HCT116 (cell line): Measurements from ENCODE around the gene C1orf105. TPM values are rescaled to one million over a fixed set of nuclear protein-coding genes. Genes with fewer than 3 reads are reported as not detected.

Experiments
- ATAC-seq: fragments of 200-7000 bp; cut with Tn5 transposase; 2 replicates; pipeline ENCODE4 v1.9.1; 2020; ENCODE audit warnings: mild to moderate bottlenecking, moderate library complexity
- BruUV-seq: library from RNA; stranded (reverse); fragments of 400-500 nt; replicated peaks from 2 replicates; lab custom pipeline; 2021; lab: Mats Ljungman, UMichigan
- CTCF ChIA-PET: fragments of 300-600 bp; sonication (Branson Sonifier 250); formaldehyde crosslinking; loops from one replicate; lab custom pipeline; 2021; ENCODE audit warnings: antibody characterized with exemption; lab: Charles Lee
- POLR2A ChIA-PET: fragments of 300-600, 350-600 bp; sonication (Branson Sonifier 250); formaldehyde crosslinking; loops from one replicate; lab custom pipeline; 2021; ENCODE audit warnings: antibody characterized with exemption; lab: Charles Lee
- RAD21 ChIA-PET, 2 experiments: fragments of 300-600 bp; sonication (Branson Sonifier 250); formaldehyde crosslinking; loops; one replicate each; lab custom pipeline; 2023; ENCODE audit warnings: low total read pairs in 2 of 2; ENCODE audit not compliant: uncharacterized antibody in 2 of 2, unreplicated experiment in 2 of 2, low non-redundant PET in 1 of 2; lab: Charles Lee
- DNase-seq: peaks from one replicate; pipeline ENCODE4 v3.0.0-alpha.2; 2010; ENCODE audit warnings: low read depth, low spot score
- H2AFZ ChIP-seq: fragments of 200-600 bp; shearing (Covaris generic), sonication (generic); 2 replicates; pipeline ENCODE4 v1.6.1; 2017; ENCODE audit warnings: low read depth, mixed run types, mixed read lengths, antibody characterized with exemption, low read length; ENCODE audit not compliant: poor library complexity, severe bottlenecking
- H3K27ac ChIP-seq: 2 replicates; pipeline ENCODE4 v1.5.1; 2012; ENCODE audit warnings: low read depth, low read length
- H3K27me3 ChIP-seq: fragments of 200-600 bp; sonication (generic); 2 replicates; pipeline ENCODE4 v1.6.1; 2016; ENCODE audit warnings: mixed run types, low read length, mixed read lengths; ENCODE audit not compliant: insufficient read depth
- H3K36me3 ChIP-seq, 2 experiments: fragments of 200-500 bp in 1 of 2; fragments of 200-600 bp in 1 of 2; sonication (Bioruptor generic) in 1 of 2; sonication (generic) in 1 of 2; 2 replicates each; pipeline versions ENCODE4 v1.5.1 to v1.6.1; 2014 to 2016; ENCODE audit warnings: low read length in 2 of 2, inconsistent platforms in 1 of 2, mixed read lengths in 1 of 2, mixed run types in 1 of 2; ENCODE audit not compliant: insufficient read depth in 2 of 2, control insufficient read depth in 1 of 2
- H3K4me1 ChIP-seq, 2 experiments: fragments of 200-600 bp in 1 of 2; sonication (generic) in 1 of 2; 2 replicates each; pipeline versions ENCODE4 v1.5.1 to v1.6.1; 2012 to 2017; ENCODE audit warnings: low read length in 2 of 2, inconsistent platforms in 1 of 2, mild to moderate bottlenecking in 1 of 2, mixed read lengths in 1 of 2, mixed run types in 1 of 2, moderate library complexity in 1 of 2; ENCODE audit not compliant: insufficient read depth in 2 of 2, control insufficient read depth in 1 of 2
- H3K4me2 ChIP-seq: fragments of 200-600 bp; sonication (generic); 2 replicates; pipeline ENCODE4 v1.6.1; 2017; ENCODE audit warnings: mixed run types, low read length, mixed read lengths
- H3K4me3 ChIP-seq, 2 experiments: fragments of 200-600 bp in 1 of 2; sonication (generic) in 1 of 2; replicated peaks in 1 of 2; 2 replicates each; pipeline ENCODE4 v1.5.1; 2011 to 2016; ENCODE audit warnings: low read length in 2 of 2, control low read depth in 1 of 2, low read depth in 1 of 2, mild to moderate bottlenecking in 1 of 2, mixed read lengths in 1 of 2, mixed run types in 1 of 2
- H3K79me2 ChIP-seq: fragments of 200-600 bp; sonication (generic); 2 replicates; pipeline ENCODE4 v1.6.1; 2017; ENCODE audit warnings: mild to moderate bottlenecking, mixed run types, low read length, moderate library complexity, mixed read lengths; ENCODE audit not compliant: insufficient read depth
- H3K9ac ChIP-seq: fragments of 200-600 bp; sonication (generic); 2 replicates; pipeline ENCODE4 v1.6.1; 2016; ENCODE audit warnings: low read length, mixed read lengths
- H3K9me2 ChIP-seq: fragments of 200-600 bp; sonication (generic), shearing (Covaris generic); 2 replicates; pipeline ENCODE4 v1.6.1; 2017; ENCODE audit warnings: mixed run types, mild to moderate bottlenecking, moderate library complexity; ENCODE audit not compliant: insufficient read depth
- H3K9me3 ChIP-seq, 2 experiments: fragments of 200-500 bp in 1 of 2; fragments of 200-600 bp in 1 of 2; sonication (Bioruptor generic) in 1 of 2; sonication (generic) in 1 of 2; 2 replicates each; pipeline ENCODE4 v1.6.1; 2014 to 2017; ENCODE audit warnings: low read length in 2 of 2, mixed read lengths in 2 of 2, inconsistent platforms in 1 of 2, low read depth in 1 of 2, mild to moderate bottlenecking in 1 of 2, mixed run types in 1 of 2, moderate library complexity in 1 of 2; ENCODE audit not compliant: control insufficient read depth in 1 of 2, insufficient read depth in 1 of 2
- H4K20me1 ChIP-seq: fragments of 200-600 bp; sonication (generic), shearing (Covaris generic); 2 replicates; pipeline ENCODE4 v1.6.1; 2017; ENCODE audit warnings: mixed run types, mild to moderate bottlenecking, moderate library complexity; ENCODE audit not compliant: insufficient read depth
- CEBPB ChIP-seq: IDR thresholded peaks from 2 replicates; pipeline ENCODE4 v1.6.1; 2012; ENCODE audit warnings: low read depth
- CTCF ChIP-seq, 3 experiments: fragments of 200-600 bp in 1 of 3; sonication (generic) in 1 of 3; IDR thresholded peaks in 2 of 3; conservative IDR thresholded peaks in 1 of 3; 2 replicates each; pipeline ENCODE4 v1.5.1; 2012 to 2017; ENCODE audit warnings: low read depth in 2 of 3, low read length in 2 of 3, antibody characterized with exemption in 1 of 3, borderline replicate concordance in 1 of 3, control low read depth in 1 of 3, mild to moderate bottlenecking in 1 of 3, mixed read lengths in 1 of 3, mixed run types in 1 of 3, moderate library complexity in 1 of 3; ENCODE audit not compliant: insufficient read depth in 1 of 3
- EGR1 ChIP-seq: IDR thresholded peaks from 2 replicates; pipeline ENCODE4 v1.6.1; 2012; ENCODE audit warnings: low read depth
- FOSL1 ChIP-seq: IDR thresholded peaks from 2 replicates; pipeline ENCODE4 v1.6.1; 2012; ENCODE audit warnings: low read depth
- MAX ChIP-seq: IDR thresholded peaks from 2 replicates; pipeline ENCODE4 v1.6.1; 2012
- POLR2A ChIP-seq: IDR thresholded peaks from 2 replicates; pipeline ENCODE4 v1.7.0; 2011; ENCODE audit warnings: borderline replicate concordance; ENCODE audit not compliant: insufficient read depth, insufficient read length; ENCODE audit errors: extremely low read depth
- REST ChIP-seq: IDR thresholded peaks from 2 replicates; pipeline ENCODE4 v1.6.1; 2012; ENCODE audit warnings: low read depth
- YY1 ChIP-seq: IDR thresholded peaks from 2 replicates; pipeline ENCODE4 v1.6.1; 2011; ENCODE audit warnings: low read length, low read depth, moderate library complexity, mild to moderate bottlenecking; ENCODE audit not compliant: insufficient replicate concordance; ENCODE audit errors: extremely low read depth
- ZBTB33 ChIP-seq: IDR thresholded peaks from 2 replicates; pipeline ENCODE4 v1.6.1; 2011; ENCODE audit warnings: mild to moderate bottlenecking, low read length, moderate library complexity; ENCODE audit not compliant: insufficient replicate concordance; ENCODE audit errors: extremely low read depth
- ZFX ChIP-seq: fragments of 450-650 bp; IDR thresholded peaks from 2 replicates; pipeline ENCODE4 v1.6.1; 2017
- ZNF274 ChIP-seq: fragments of 200-500 bp; sonication (Bioruptor generic); IDR thresholded peaks from 2 replicates; pipeline ENCODE4 v1.6.1; 2014; ENCODE audit warnings: mild to moderate bottlenecking, low read depth, low read length, inconsistent platforms
- intact Hi-C: fragments of 100-400 bp; cut with micrococcal nuclease; formaldehyde crosslinking; loops from 2 replicates; pipeline ENCODE4 v1.10.0; 2022
- total RNA-seq: library from RNA; stranded (reverse); gene quantifications from one replicate; pipeline ENCODE4 v1.2.1, GENCODE V29; 2021; ENCODE audit not compliant: unreplicated experiment

The C1orf105 gene
- total RNA-seq, 1 experiment from 2014 or later = not detected

- no peak for TF ChIP-seq YY1
These were observed 67.1 kb downstream of the C1orf105 start (continued) for GRCh38 chr1:172487550-172487949.

- no peak overlapping the region for H3K4me2 ChIP-seq
- BruUV-seq = no TSS peak
- H3K79me2 ChIP-seq = no peaks in the 10 kb centered on the region
- H3K9ac ChIP-seq = no peak overlapping the region
- H3K27ac ChIP-seq = no peak overlapping the region
- ChIA-PET CTCF (no interaction called here), RAD21 (no interaction called here), POLR2A (interaction anchor here (0.9 kb wide), 1 partner anchor 44 kb away, joined by 3 read pairs; the partner anchor contains the start of gene SUCO)
- DNase-seq (no peak), ATAC-seq (no peak)
- no peaks in the 10 kb centered on the region for H4K20me1 ChIP-seq
- no peaks in the 10 kb centered on the region for H3K36me3 ChIP-seq
- no peak overlapping the region for H2AFZ ChIP-seq
- intact Hi-C loops = no loop called here
- no peaks in the 10 kb centered on the region for H3K9me3 ChIP-seq
- H3K27me3 ChIP-seq = no peaks in the 10 kb centered on the region
- no peak overlapping the region for H3K4me3 ChIP-seq
- TF ChIP-seq POLR2A = no peak
- no peak for TF ChIP-seq MAX
- TF ChIP-seq ZFX = no peak
- H3K4me1 ChIP-seq = peaks cover 5 to 13% of the 10 kb centered on the region in 2 experiments; a peak in 3 of 4 replicates
- H3K9me2 ChIP-seq = no peaks in the 10 kb centered on the region
These were observed 67.9 kb downstream of the C1orf105 start for GRCh38 chr1:172488393-172488792.

- intact Hi-C loops = no loop called here
- Histone ChIP-seq H3K4me3 (no peak overlapping the region), H2AFZ (no peak overlapping the region), H3K4me1 (no peaks in the 10 kb centered on the region), H3K4me2 (no peak overlapping the region), H3K9me2 (no peaks in the 10 kb centered on the region), H3K9me3 (no peaks in the 10 kb centered on the region), H3K79me2 (no peaks in the 10 kb centered on the region), H3K36me3 (no peaks in the 10 kb centered on the region), H3K9ac (no peak overlapping the region), H3K27ac (no peak overlapping the region), H3K27me3 (no peaks in the 10 kb centered on the region), H4K20me1 (no peaks in the 10 kb centered on the region)
- DNase-seq = no peak
- BruUV-seq = no TSS peak
- ChIA-PET POLR2A (no interaction called here), RAD21 (no interaction called here), CTCF (no interaction called here)
- no peak for ATAC-seq
- no peak for TF ChIP-seq ZNF274
- TF ChIP-seq CTCF (IDR thresholded peaks at IDR 0.05 in 2 of 3, conservative IDR thresholded peaks at IDR 0.05 in 1 of 3; ENCODE audit: borderline replicate concordance in 1 of 3, insufficient read depth in 1 of 3, low read depth in 2 of 3, low read length in 2 of 3) = no peak
- no peak for TF ChIP-seq ZBTB33
- TF ChIP-seq REST = no peak
- no peak for TF ChIP-seq CEBPB
- no peak for TF ChIP-seq FOSL1
- TF ChIP-seq EGR1 = no peak
These were observed 69.4 kb downstream of the C1orf105 start for GRCh38 chr1:172489847-172490246.
